ENCODE measurements around the gene ADCY9. TPM values are rescaled to one million over a fixed set of nuclear protein-coding genes. Genes with fewer than 3 reads are reported as not detected.
A peak's percentile ranks its signal among the peaks of the same experiment; 100 is the strongest.
"Not testable (repeated sequence)": the region's sequence is repeated elsewhere in the genome, so short reads cannot be mapped to it uniquely, and the experiment has no call there.

The ADCY9 gene
- total and polyA plus RNA-seq, 9 donors: 9.5 to 17.5 (median 15.9) TPM

GRCh38 chr16:3949287-3949686 lies 167.0 kb downstream of the ADCY9 start:
- peaks cover 63% of the 10 kb centered on the region for H3K4me1 ChIP-seq (ENCODE audit: control insufficient read depth, insufficient read depth, low read length)
- peak; percentile 94 for DNase-seq
- peak overlapping the region; percentile 97 for H3K27ac ChIP-seq (ENCODE audit: low read length)
- H3K36me3 ChIP-seq (ENCODE audit: control insufficient read depth, insufficient read depth, low read length): no peaks in the 10 kb centered on the region
- H3K9me3 ChIP-seq (replicated peaks; ENCODE audit: control insufficient read depth, low read depth, low read length): no peaks in the 10 kb centered on the region
- H3K4me3 ChIP-seq (ENCODE audit: low read length): peak overlapping the region; percentile 5
- WGBS (ENCODE audit: insufficient coverage): 10% methylated on average over 10 of the region's 14 CpGs
- no peaks in the 10 kb centered on the region for H3K27me3 ChIP-seq (ENCODE audit: control insufficient read depth, insufficient read depth, low read length)

GRCh38 chr16:3948378-3948995 lies 167.8 kb downstream of the ADCY9 start:
- Histone ChIP-seq H3K4me1 (ENCODE audit: control insufficient read depth, insufficient read depth, low read length) (peaks cover 55% of the 10 kb centered on the region), H3K27ac (ENCODE audit: low read length) (peak overlapping the region; percentile 97), H3K4me3 (ENCODE audit: low read length) (peak overlapping the region; percentile 5), H3K27me3 (ENCODE audit: control insufficient read depth, insufficient read depth, low read length) (no peaks in the 10 kb centered on the region), H3K9me3 (replicated peaks; ENCODE audit: control insufficient read depth, low read depth, low read length) (peaks cover under 1% of the 10 kb centered on the region), H3K36me3 (ENCODE audit: control insufficient read depth, insufficient read depth, low read length) (no peaks in the 10 kb centered on the region)
- WGBS (ENCODE audit: insufficient coverage): 90% methylated on average over 16 of the region's 17 CpGs
- DNase-seq: no peak

- H3K4me3 ChIP-seq (ENCODE audit: low read length): no peak overlapping the region
- DNase-seq: no peak
- 71% methylated on average over 15 of the region's 20 CpGs for WGBS (ENCODE audit: insufficient coverage)
- peaks cover 42% of the 10 kb centered on the region for H3K4me1 ChIP-seq (ENCODE audit: control insufficient read depth, insufficient read depth, low read length)
- peak overlapping the region; percentile 16 for H3K27ac ChIP-seq (ENCODE audit: low read length)
- H3K9me3 ChIP-seq (replicated peaks; ENCODE audit: control insufficient read depth, low read depth, low read length): peaks cover 4% of the 10 kb centered on the region
- H3K27me3 ChIP-seq (ENCODE audit: control insufficient read depth, insufficient read depth, low read length): no peaks in the 10 kb centered on the region
- H3K36me3 ChIP-seq (ENCODE audit: control insufficient read depth, insufficient read depth, low read length): peaks cover 3% of the 10 kb centered on the region
These were observed 169.6 kb downstream of the ADCY9 start for GRCh38 chr16:3946604-3947180.

GRCh38 chr16:3945751-3946603 lies 170.3 kb downstream of the ADCY9 start:
- H3K9me3 ChIP-seq (replicated peaks; ENCODE audit: control insufficient read depth, low read depth, low read length): peaks cover 4% of the 10 kb centered on the region
- 4% methylated on average over 6 of the region's 11 CpGs for WGBS (ENCODE audit: insufficient coverage)
- no peaks in the 10 kb centered on the region for H3K27me3 ChIP-seq (ENCODE audit: control insufficient read depth, insufficient read depth, low read length)
- peaks cover 37% of the 10 kb centered on the region for H3K4me1 ChIP-seq (ENCODE audit: control insufficient read depth, insufficient read depth, low read length)
- no peak overlapping the region for H3K4me3 ChIP-seq (ENCODE audit: low read length)
- peak; percentile 95 for DNase-seq
- H3K27ac ChIP-seq (ENCODE audit: low read length): peak overlapping the region; percentile 16
- peaks cover 3% of the 10 kb centered on the region for H3K36me3 ChIP-seq (ENCODE audit: control insufficient read depth, insufficient read depth, low read length)

GRCh38 chr16:3944457-3944856 lies 171.8 kb downstream of the ADCY9 start:
- H3K36me3 ChIP-seq (ENCODE audit: control insufficient read depth, insufficient read depth, low read length); H3K27me3 ChIP-seq (ENCODE audit: control insufficient read depth, insufficient read depth, low read length): not testable (repeated sequence)

GRCh38 chr16:3942146-3942545 lies 174.1 kb downstream of the ADCY9 start:
- WGBS (ENCODE audit: insufficient coverage): no CpG with 5 or more reads among the region's 4 CpGs
- not testable (repeated sequence) for H3K27ac ChIP-seq (ENCODE audit: low read length); H3K36me3 ChIP-seq (ENCODE audit: control insufficient read depth, insufficient read depth, low read length); H3K4me3 ChIP-seq (ENCODE audit: low read length); H3K27me3 ChIP-seq (ENCODE audit: control insufficient read depth, insufficient read depth, low read length); DNase-seq; H3K9me3 ChIP-seq (replicated peaks; ENCODE audit: control insufficient read depth, low read depth, low read length)
- peaks cover 25% of the 10 kb centered on the region for H3K4me1 ChIP-seq (ENCODE audit: control insufficient read depth, insufficient read depth, low read length)

More at GRCh38 chr16:3944457-3944856, 171.8 kb downstream of the ADCY9 start:
- WGBS (ENCODE audit: insufficient coverage): no CpG with 5 or more reads among the region's 2 CpGs
- not testable (repeated sequence) for H3K4me3 ChIP-seq (ENCODE audit: low read length); H3K9me3 ChIP-seq (replicated peaks; ENCODE audit: control insufficient read depth, low read depth, low read length); H3K27ac ChIP-seq (ENCODE audit: low read length); DNase-seq
- H3K4me1 ChIP-seq (ENCODE audit: control insufficient read depth, insufficient read depth, low read length): peaks cover 23% of the 10 kb centered on the region

GRCh38 chr16:3938843-3939624 lies 177.2 kb downstream of the ADCY9 start:
- peaks cover 10% of the 10 kb centered on the region for H3K4me1 ChIP-seq (ENCODE audit: control insufficient read depth, insufficient read depth, low read length)
- H3K27me3 ChIP-seq (ENCODE audit: control insufficient read depth, insufficient read depth, low read length): no peaks in the 10 kb centered on the region
- no peak overlapping the region for H3K27ac ChIP-seq (ENCODE audit: low read length)
- peak overlapping the region; percentile 58 for H3K4me3 ChIP-seq (ENCODE audit: low read length)
- peaks cover 4% of the 10 kb centered on the region for H3K9me3 ChIP-seq (replicated peaks; ENCODE audit: control insufficient read depth, low read depth, low read length)
- peaks cover 3% of the 10 kb centered on the region for H3K36me3 ChIP-seq (ENCODE audit: control insufficient read depth, insufficient read depth, low read length)
- 2% methylated on average over 39 of the region's 43 CpGs for WGBS (ENCODE audit: insufficient coverage)
- peak; percentile 78 for DNase-seq

GRCh38 chr16:3938471-3938842 lies 177.8 kb downstream of the ADCY9 start:
- 37% methylated on average over 17 of the region's 19 CpGs for WGBS (ENCODE audit: insufficient coverage)
- DNase-seq: no peak

GRCh38 chr16:3937066-3937875 lies 179.0 kb downstream of the ADCY9 start:
- WGBS (ENCODE audit: insufficient coverage): 91% methylated on average over 10 of the region's 13 CpGs
- Histone ChIP-seq H3K36me3 (ENCODE audit: control insufficient read depth, insufficient read depth, low read length) (no peaks in the 10 kb centered on the region), H3K27ac (ENCODE audit: low read length) (no peak overlapping the region), H3K9me3 (replicated peaks; ENCODE audit: control insufficient read depth, low read depth, low read length) (no peaks in the 10 kb centered on the region), H3K27me3 (ENCODE audit: control insufficient read depth, insufficient read depth, low read length) (no peaks in the 10 kb centered on the region), H3K4me1 (ENCODE audit: control insufficient read depth, insufficient read depth, low read length) (peaks cover 10% of the 10 kb centered on the region), H3K4me3 (ENCODE audit: low read length) (no peak overlapping the region)
- no peak for DNase-seq

More at GRCh38 chr16:3938471-3938842, 177.8 kb downstream of the ADCY9 start:
- Histone ChIP-seq H3K9me3 (replicated peaks; ENCODE audit: control insufficient read depth, low read depth, low read length) (peaks cover 4% of the 10 kb centered on the region), H3K4me1 (ENCODE audit: control insufficient read depth, insufficient read depth, low read length) (peaks cover 10% of the 10 kb centered on the region), H3K4me3 (ENCODE audit: low read length) (peak overlapping the region; percentile 58), H3K27me3 (ENCODE audit: control insufficient read depth, insufficient read depth, low read length) (no peaks in the 10 kb centered on the region), H3K27ac (ENCODE audit: low read length) (no peak overlapping the region), H3K36me3 (ENCODE audit: control insufficient read depth, insufficient read depth, low read length) (peaks cover 3% of the 10 kb centered on the region)

Data from muscle of leg (tissue), 11 donors.